Tibial artery (tissue), 4 donors: ENCODE measurements around the gene CLEC4F.

Source experiments
- DNase-seq, 2 donors: peaks; one replicate each; pipeline ENCODE4 v3.0.0-alpha.2; 2019
- H3K27ac ChIP-seq, 2 donors: fragments of 200-600 bp; sonication (generic) in 1 of 2; 1 replicate in 1 of 2; 2 replicates in 1 of 2; pipeline ENCODE4 v1.5.1; 2018 to 2019; ENCODE audit warnings: mild to moderate bottlenecking in 1 of 2
- H3K27me3 ChIP-seq, 2 donors: fragments of 200-600 bp; sonication (generic) in 1 of 2; one replicate each; pipeline versions ENCODE4 v1.5.1 to v1.6.0; 2016 to 2019
- H3K36me3 ChIP-seq, 3 donors: fragments of 200-600 bp; sonication (generic) in 2 of 3; one replicate each; pipeline ENCODE4 v1.5.1; 2016 to 2019; ENCODE audit warnings: mild to moderate bottlenecking in 2 of 3
- H3K4me1 ChIP-seq, 4 donors: fragments of 200-600 bp; sonication (generic) in 2 of 4; 1 replicate in 3 of 4; 2 replicates in 1 of 4; pipeline ENCODE4 v1.5.1; 2016 to 2019
- H3K4me3 ChIP-seq, 2 donors: fragments of 200-600 bp; sonication (generic) in 1 of 2; 1 replicate in 1 of 2; 2 replicates in 1 of 2; pipeline ENCODE4 v1.5.1; 2018 to 2019; ENCODE audit warnings: mild to moderate bottlenecking in 2 of 2
- H3K9me3 ChIP-seq, 3 donors: fragments of 200-600 bp; sonication (generic) in 1 of 3; one replicate each; pipeline ENCODE4 v1.5.1; 2016 to 2019
- intact Hi-C: fragments of 100-400 bp; cut with DNase I; formaldehyde crosslinking; loops from one replicate; pipeline ENCODE4 v1.15.0; 2023; ENCODE audit warnings: low total_unique reads
- TF ChIP-seq, protein P1 (sequence below), 2 experiments: fragments of 200-600 bp in 1 of 2; fragments of 450-650 bp in 1 of 2; IDR thresholded peaks; one replicate each; pipeline ENCODE4 v1.5.1; 2017 to 2019; ENCODE audit warnings: antibody characterized with exemption in 2 of 2, mild to moderate bottlenecking in 1 of 2, moderate library complexity in 1 of 2

Gene CLEC4F

GRCh38 chr2:70835643-70836042 is 15.2 kb upstream of the CLEC4F start, which contains the start of gene CD207:
CD207 (minus strand) TSS chr2:70835816; CDS start chr2:70835776, 40 bp downstream.
- Histone ChIP-seq H3K4me3 (no peak within 1 kb of the TSS), H3K4me1 (peaks cover 0 to 4% (median 0%) of the 10 kb centered on the region in 4 donors), H3K27me3 (no peaks in the 10 kb centered on the region), H3K9me3 (no peaks in the 10 kb centered on the region), H3K36me3 (no peaks in the 10 kb centered on the region), H3K27ac (no peak within 1 kb of the TSS)
- TF ChIP-seq, protein P1, sequence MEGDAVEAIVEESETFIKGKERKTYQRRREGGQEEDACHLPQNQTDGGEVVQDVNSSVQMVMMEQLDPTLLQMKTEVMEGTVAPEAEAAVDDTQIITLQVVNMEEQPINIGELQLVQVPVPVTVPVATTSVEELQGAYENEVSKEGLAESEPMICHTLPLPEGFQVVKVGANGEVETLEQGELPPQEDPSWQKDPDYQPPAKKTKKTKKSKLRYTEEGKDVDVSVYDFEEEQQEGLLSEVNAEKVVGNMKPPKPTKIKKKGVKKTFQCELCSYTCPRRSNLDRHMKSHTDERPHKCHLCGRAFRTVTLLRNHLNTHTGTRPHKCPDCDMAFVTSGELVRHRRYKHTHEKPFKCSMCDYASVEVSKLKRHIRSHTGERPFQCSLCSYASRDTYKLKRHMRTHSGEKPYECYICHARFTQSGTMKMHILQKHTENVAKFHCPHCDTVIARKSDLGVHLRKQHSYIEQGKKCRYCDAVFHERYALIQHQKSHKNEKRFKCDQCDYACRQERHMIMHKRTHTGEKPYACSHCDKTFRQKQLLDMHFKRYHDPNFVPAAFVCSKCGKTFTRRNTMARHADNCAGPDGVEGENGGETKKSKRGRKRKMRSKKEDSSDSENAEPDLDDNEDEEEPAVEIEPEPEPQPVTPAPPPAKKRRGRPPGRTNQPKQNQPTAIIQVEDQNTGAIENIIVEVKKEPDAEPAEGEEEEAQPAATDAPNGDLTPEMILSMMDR (IDR thresholded peaks at IDR 0.05), result no peak
- intact Hi-C loops, result no loop called here
- DNase-seq, result no peak

DNA sequence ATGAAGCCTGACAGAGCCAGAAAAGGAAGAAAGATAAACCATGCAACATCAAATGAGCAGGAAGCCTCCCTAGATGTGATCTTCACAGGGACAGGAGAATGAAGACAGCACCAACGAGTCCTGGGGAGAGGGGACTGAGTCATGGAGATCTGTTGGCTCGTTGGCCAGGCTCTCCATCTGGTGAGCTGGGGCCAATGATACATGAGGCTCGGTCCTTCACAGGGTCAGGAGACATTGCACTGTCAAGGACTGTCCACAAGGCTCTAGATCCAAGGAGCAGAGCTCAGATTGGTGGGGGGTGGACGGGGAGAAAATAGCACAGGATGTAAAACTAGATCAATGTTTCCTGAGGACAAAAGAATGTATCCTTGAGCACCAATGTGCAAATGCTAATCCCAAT is 14.5 kb upstream of the CLEC4F start:
- TF ChIP-seq, protein P1 (IDR thresholded peaks at IDR 0.05), result no peak
- H3K27ac ChIP-seq, result no peak overlapping the region
- H3K4me1 ChIP-seq, result peaks cover 0 to 11% (median 2%) of the 10 kb centered on the region in 4 donors
- H3K4me3 ChIP-seq, result no peak overlapping the region
- H3K36me3 ChIP-seq, result no peaks in the 10 kb centered on the region
- DNase-seq, result no peak
- no peaks in the 10 kb centered on the region for H3K27me3 ChIP-seq
- H3K9me3 ChIP-seq, result no peaks in the 10 kb centered on the region
- intact Hi-C loops, result no loop called here

DNA sequence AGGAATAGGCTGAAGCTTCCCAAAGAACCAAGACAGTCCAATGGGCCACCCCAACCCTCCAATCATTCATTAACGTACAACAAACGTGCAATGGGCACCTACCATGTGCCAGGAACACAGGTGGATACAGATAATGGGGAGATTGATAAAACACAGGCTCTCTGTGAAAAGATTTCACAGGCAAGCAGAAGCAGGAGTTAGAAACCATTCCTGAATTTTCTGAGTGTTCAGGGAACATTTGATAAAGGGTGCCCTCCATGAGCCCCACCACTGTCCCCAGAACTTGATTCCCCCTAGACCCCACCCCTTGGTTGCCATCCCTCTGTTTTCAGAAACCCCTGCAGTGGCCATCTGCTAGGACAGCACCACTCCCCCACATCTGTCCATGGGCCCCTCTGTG is 13.7 kb upstream of the CLEC4F start:
- no peak overlapping the region for H3K27ac ChIP-seq
- no peak overlapping the region for H3K4me3 ChIP-seq
- no peak for DNase-seq
- no peaks in the 10 kb centered on the region for H3K36me3 ChIP-seq
- TF ChIP-seq, protein P1 (IDR thresholded peaks at IDR 0.05), result no peak
- intact Hi-C loops, result no loop called here
- H3K9me3 ChIP-seq, result no peaks in the 10 kb centered on the region
- peaks cover 0 to 11% (median 2%) of the 10 kb centered on the region in 4 donors for H3K4me1 ChIP-seq
- no peaks in the 10 kb centered on the region for H3K27me3 ChIP-seq

- Histone ChIP-seq H3K36me3 (no peaks in the 10 kb centered on the region), H3K27me3 (no peaks in the 10 kb centered on the region), H3K9me3 (no peaks in the 10 kb centered on the region), H3K4me3 (no peak overlapping the region), H3K4me1 (peaks cover 0 to 11% (median 2%) of the 10 kb centered on the region in 4 donors), H3K27ac (no peak overlapping the region)
- no peak for DNase-seq
- TF ChIP-seq, protein P1 (IDR thresholded peaks at IDR 0.05), result no peak
- intact Hi-C loops, result no loop called here
Measured at GRCh38 chr2:70833246-70833645, 12.8 kb upstream of the CLEC4F start.

DNA sequence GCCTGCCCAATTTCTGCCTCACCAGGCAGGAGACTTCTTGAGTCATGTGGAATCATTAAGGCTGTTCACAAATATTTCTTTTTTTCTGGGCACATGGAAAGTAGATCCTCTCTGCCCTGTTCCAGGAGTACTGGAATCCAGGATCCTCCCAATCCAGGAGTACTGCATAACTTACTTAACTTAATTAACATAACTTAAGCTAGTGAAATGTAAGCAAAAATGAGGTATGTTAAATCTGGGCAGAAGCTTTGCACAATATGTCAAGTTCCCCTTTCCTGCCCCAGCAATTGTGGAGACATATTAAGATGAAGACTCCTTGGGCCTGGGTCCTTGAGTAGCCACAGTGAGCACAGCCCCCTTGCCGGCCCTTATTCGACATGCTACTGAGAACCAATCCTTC is 12.0 kb upstream of the CLEC4F start:
- no peaks in the 10 kb centered on the region for H3K36me3 ChIP-seq
- H3K27ac ChIP-seq, result no peak overlapping the region
- H3K27me3 ChIP-seq, result no peaks in the 10 kb centered on the region
- peaks cover 0 to 11% (median 2%) of the 10 kb centered on the region in 4 donors for H3K4me1 ChIP-seq
- DNase-seq, result no peak
- no peak overlapping the region for H3K4me3 ChIP-seq
- TF ChIP-seq, protein P1 (IDR thresholded peaks at IDR 0.05), result no peak
- intact Hi-C loops, result no loop called here
- no peaks in the 10 kb centered on the region for H3K9me3 ChIP-seq

- H3K9me3 ChIP-seq, result no peaks in the 10 kb centered on the region
- H3K4me3 ChIP-seq, result no peak overlapping the region
- intact Hi-C loops, result no loop called here
- DNase-seq, result no peak
- no peak overlapping the region for H3K27ac ChIP-seq
- H3K4me1 ChIP-seq, result peaks cover 0 to 11% (median 2%) of the 10 kb centered on the region in 4 donors
- no peaks in the 10 kb centered on the region for H3K27me3 ChIP-seq
- H3K36me3 ChIP-seq, result no peaks in the 10 kb centered on the region
- TF ChIP-seq, protein P1 (IDR thresholded peaks at IDR 0.05), result no peak
Measured at GRCh38 chr2:70831861-70832260, 11.5 kb upstream of the CLEC4F start.
